ENCODE measurements around the gene NOX5. TPM values are rescaled to one million over a fixed set of nuclear protein-coding genes. Genes with fewer than 3 reads are reported as not detected.

NOX5 gene
- total RNA-seq, 1 experiment from 2014 or later = 0.91 TPM

- BruUV-seq (replicated peaks) = no TSS peak
These were observed 86.3 kb downstream of the NOX5 start for GRCh38 chr15:69100821-69101220.

DNA sequence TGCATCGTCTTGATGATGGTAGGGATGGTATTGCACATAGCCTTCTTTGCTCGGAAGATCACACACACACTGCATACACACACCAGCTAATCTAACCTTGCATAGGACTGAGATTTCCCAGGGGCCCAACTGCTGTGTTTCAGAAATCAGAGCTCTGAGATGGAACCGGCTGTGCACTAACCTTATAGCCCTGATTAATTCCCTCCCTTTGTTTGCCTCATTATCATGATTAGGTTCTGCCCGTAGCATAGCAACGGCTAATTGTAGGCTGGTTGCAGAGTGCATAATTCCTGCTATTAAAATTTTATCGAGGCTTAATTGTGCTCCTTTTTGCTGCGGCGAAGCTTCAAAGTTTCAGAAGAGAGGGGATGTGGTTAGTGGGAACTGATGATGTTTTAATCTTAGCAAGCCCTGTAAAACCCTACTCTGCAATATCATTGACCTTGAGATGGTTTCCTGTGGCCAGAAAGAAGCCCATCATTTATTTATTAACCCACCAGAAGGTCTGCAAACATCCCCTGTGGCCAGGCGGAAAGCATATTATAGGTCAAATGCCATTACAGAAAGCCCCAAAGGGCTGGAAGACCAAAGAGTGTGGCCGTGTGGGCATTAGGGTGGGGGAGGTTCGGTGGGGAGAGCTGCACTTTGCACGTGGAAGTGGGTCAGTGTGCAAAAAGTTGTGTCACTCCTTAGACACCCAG is 89.7 kb downstream of the NOX5 start:
- H3K36me3 ChIP-seq (ENCODE audit: control insufficient read depth in 1 of 2, insufficient read depth in 2 of 2, low read length in 2 of 2) = no peaks in the 10 kb centered on the region
- ChIA-PET CTCF (no interaction called here), POLR2A (no interaction called here), RAD21 (ENCODE audit: low non-redundant PET in 1 of 2, low total read pairs in 2 of 2, uncharacterized antibody in 2 of 2, unreplicated experiment in 2 of 2) (no interaction called here)
- H3K27ac ChIP-seq (ENCODE audit: low read depth, low read length) = no peak overlapping the region
- no peak overlapping the region for H3K9ac ChIP-seq (ENCODE audit: low read length)
- TF ChIP-seq, protein P1, sequence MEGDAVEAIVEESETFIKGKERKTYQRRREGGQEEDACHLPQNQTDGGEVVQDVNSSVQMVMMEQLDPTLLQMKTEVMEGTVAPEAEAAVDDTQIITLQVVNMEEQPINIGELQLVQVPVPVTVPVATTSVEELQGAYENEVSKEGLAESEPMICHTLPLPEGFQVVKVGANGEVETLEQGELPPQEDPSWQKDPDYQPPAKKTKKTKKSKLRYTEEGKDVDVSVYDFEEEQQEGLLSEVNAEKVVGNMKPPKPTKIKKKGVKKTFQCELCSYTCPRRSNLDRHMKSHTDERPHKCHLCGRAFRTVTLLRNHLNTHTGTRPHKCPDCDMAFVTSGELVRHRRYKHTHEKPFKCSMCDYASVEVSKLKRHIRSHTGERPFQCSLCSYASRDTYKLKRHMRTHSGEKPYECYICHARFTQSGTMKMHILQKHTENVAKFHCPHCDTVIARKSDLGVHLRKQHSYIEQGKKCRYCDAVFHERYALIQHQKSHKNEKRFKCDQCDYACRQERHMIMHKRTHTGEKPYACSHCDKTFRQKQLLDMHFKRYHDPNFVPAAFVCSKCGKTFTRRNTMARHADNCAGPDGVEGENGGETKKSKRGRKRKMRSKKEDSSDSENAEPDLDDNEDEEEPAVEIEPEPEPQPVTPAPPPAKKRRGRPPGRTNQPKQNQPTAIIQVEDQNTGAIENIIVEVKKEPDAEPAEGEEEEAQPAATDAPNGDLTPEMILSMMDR (IDR thresholded peaks at IDR 0.05 in 2 of 3, conservative IDR thresholded peaks at IDR 0.05 in 1 of 3; ENCODE audit: borderline replicate concordance in 1 of 3, insufficient read depth in 1 of 3, low read depth in 2 of 3, low read length in 2 of 3) = no peak
- no peaks in the 10 kb centered on the region for H3K4me1 ChIP-seq (ENCODE audit: control insufficient read depth in 1 of 2, insufficient read depth in 2 of 2, low read length in 2 of 2)
- no peaks in the 10 kb centered on the region for H3K9me2 ChIP-seq (ENCODE audit: insufficient read depth)
- H3K4me3 ChIP-seq (replicated peaks in 1 of 2; ENCODE audit: low read depth in 1 of 2, low read length in 2 of 2) = no peak overlapping the region
- no TSS peak for BruUV-seq (replicated peaks)
- H3K27me3 ChIP-seq (ENCODE audit: insufficient read depth, low read length) = peaks cover 15% of the 10 kb centered on the region; the same call in 1 of the 2 replicates
- ATAC-seq = no peak
- intact Hi-C loops (cut with micrococcal nuclease) = no loop called here
- no peaks in the 10 kb centered on the region for H4K20me1 ChIP-seq (ENCODE audit: insufficient read depth)
- H2AFZ ChIP-seq (ENCODE audit: low read depth, low read length, poor library complexity, severe bottlenecking) = no peak overlapping the region
- H3K9me3 ChIP-seq (ENCODE audit: control insufficient read depth in 1 of 2, insufficient read depth in 1 of 2, low read depth in 1 of 2, low read length in 2 of 2) = no peaks in the 10 kb centered on the region
- no peak overlapping the region for H3K4me2 ChIP-seq (ENCODE audit: low read length)
- no peak for DNase-seq (ENCODE audit: low read depth, low spot score)
- no peaks in the 10 kb centered on the region for H3K79me2 ChIP-seq (ENCODE audit: insufficient read depth, low read length)

More at GRCh38 chr15:69100821-69101220, 86.3 kb downstream of the NOX5 start:
- no peak overlapping the region for H3K4me2 ChIP-seq (ENCODE audit: low read length)
- H3K9me2 ChIP-seq (ENCODE audit: insufficient read depth) = no peaks in the 10 kb centered on the region
- no peak overlapping the region for H2AFZ ChIP-seq (ENCODE audit: low read depth, low read length, poor library complexity, severe bottlenecking)
- H3K9me3 ChIP-seq (ENCODE audit: control insufficient read depth in 1 of 2, insufficient read depth in 1 of 2, low read depth in 1 of 2, low read length in 2 of 2) = no peaks in the 10 kb centered on the region
- RAD21 ChIA-PET (ENCODE audit: low non-redundant PET in 1 of 2, low total read pairs in 2 of 2, uncharacterized antibody in 2 of 2, unreplicated experiment in 2 of 2) = no interaction called here
- no peaks in the 10 kb centered on the region for H3K27me3 ChIP-seq (ENCODE audit: insufficient read depth, low read length)
- no peak overlapping the region for H3K9ac ChIP-seq (ENCODE audit: low read length)
- H3K4me1 ChIP-seq (ENCODE audit: control insufficient read depth in 1 of 2, insufficient read depth in 2 of 2, low read length in 2 of 2) = no peaks in the 10 kb centered on the region
- H3K36me3 ChIP-seq (ENCODE audit: control insufficient read depth in 1 of 2, insufficient read depth in 2 of 2, low read length in 2 of 2) = no peaks in the 10 kb centered on the region
- DNase-seq (ENCODE audit: low read depth, low spot score) (no peak), ATAC-seq (no peak)
- CTCF ChIA-PET = no interaction called here
- no peaks in the 10 kb centered on the region for H4K20me1 ChIP-seq (ENCODE audit: insufficient read depth)
- POLR2A ChIA-PET = no interaction called here
- H3K79me2 ChIP-seq (ENCODE audit: insufficient read depth, low read length) = no peaks in the 10 kb centered on the region
- intact Hi-C loops (cut with micrococcal nuclease) = no loop called here
- TF ChIP-seq CEBPB (IDR thresholded peaks at IDR 0.05; ENCODE audit: low read depth) = no peak
- no peak for TF ChIP-seq EZH2phosphoT487 (IDR thresholded peaks at IDR 0.05; ENCODE audit: borderline replicate concordance)
- no peak for TF ChIP-seq SP1 (IDR thresholded peaks at IDR 0.05; ENCODE audit: low read depth)
- TF ChIP-seq ATF3 (IDR thresholded peaks at IDR 0.05) = no peak
- TF ChIP-seq POLR2AphosphoS5 (IDR thresholded peaks at IDR 0.05; ENCODE audit: low read depth, low read length) = no peak
- TF ChIP-seq RAD21 (IDR thresholded peaks at IDR 0.05; ENCODE audit: low read depth) = no peak
- no peak overlapping the region for H3K27ac ChIP-seq (ENCODE audit: low read depth, low read length)
- no peak overlapping the region for H3K4me3 ChIP-seq (replicated peaks in 1 of 2; ENCODE audit: low read depth in 1 of 2, low read length in 2 of 2)
